Adrenal gland (tissue), 12 donors: ENCODE results near the gene ABCG2. TPM values are rescaled to one million over a fixed set of nuclear protein-coding genes. Genes with fewer than 3 reads are reported as not detected.

Experiments used
- DNase-seq, 7 donors: peaks; one replicate each; pipeline ENCODE4 v3.0.0-alpha.2; 2019 to 2020
- H3K27ac ChIP-seq, 5 donors: fragments of 200-600 bp; sonication (generic) in 4 of 5; 1 replicate in 3 of 5; 2 replicates in 2 of 5; pipeline versions ENCODE4 v1.5.1 to v1.8.0; 2016 to 2020; ENCODE audit warnings: mild to moderate bottlenecking in 1 of 5
- H3K27me3 ChIP-seq: fragments of 200-600 bp; 2 replicates; pipeline ENCODE4 v1.8.0; 2021
- H3K36me3 ChIP-seq, 2 donors: fragments of 200-600 bp; replicated peaks in 1 of 2; 1 replicate in 1 of 2; 2 replicates in 1 of 2; pipeline versions ENCODE4 v1.5.1 to v1.8.0; 2018 to 2022
- H3K4me1 ChIP-seq, 2 donors: fragments of 200-600 bp; replicated peaks in 1 of 2; 1 replicate in 1 of 2; 2 replicates in 1 of 2; pipeline versions ENCODE4 v1.5.1 to v1.8.0; 2018 to 2021
- H3K4me3 ChIP-seq, 4 donors: fragments of 200-600 bp; sonication (generic) in 3 of 4; one replicate each; pipeline ENCODE4 v1.5.1; 2016 to 2018
- H3K9me3 ChIP-seq, 3 donors: fragments of 200-600 bp; sonication (generic) in 1 of 3; replicated peaks in 1 of 3; 1 replicate in 2 of 3; 2 replicates in 1 of 3; pipeline versions ENCODE4 v1.5.1 to v1.8.0; 2016 to 2021
- POLR2A ChIP-seq, 2 donors: fragments of 450-650 bp; IDR thresholded peaks; one replicate each; pipeline ENCODE4 v1.6.1; 2017; ENCODE audit warnings: antibody characterized with exemption in 2 of 2, mild to moderate bottlenecking in 2 of 2, moderate library complexity in 1 of 2
- WGBS, 4 donors: extraction: QIAGEN DNeasy Blood & Tissue Kit in 2 of 4; methylation state at CpG; one replicate each; pipeline versions ENCODE4 v1.1.5 to v1.1.7; 2013 to 2017; 5-methylcytosine and 5-hydroxymethylcytosine counted together
- intact Hi-C, 2 donors: fragments of 100-400 bp; cut with DNase I; formaldehyde crosslinking; loops; one replicate each; pipeline versions ENCODE4 v1.14.1 to v1.15.0; 2022 to 2023
- polyA plus RNA-seq, 3 donors: library from polyadenylated mRNA; stranded (reverse); fragments of 200-250 nt in 2 of 3; fragments of 350-450 nt in 1 of 3; fragmentation: Illumina TruSeq in 1 of 3; extraction: RNeasy Lipid Tissue Mini Kit (QIAGEN cat#74804) in 1 of 3; gene quantifications; one replicate each; pipeline ENCODE4 v1.2.3, GENCODE V29; 2013 to 2014
- small RNA-seq, 2 donors: library from RNA; depleted of rRNA; stranded (forward); fragments of <200 nt; gene quantifications; one replicate each; pipeline ENCODE3, GENCODE V24; 2016
- total RNA-seq, 9 donors: library from RNA; depleted of rRNA in 4 of 9; stranded (reverse); fragments of >200 nt in 4 of 9; fragments of 120-200 nt in 1 of 9; fragmentation: NEBNext Ultra II Directional in 1 of 9; extraction: Animal tissue kit (Norgen Biotek cat#: 25700) in 1 of 9; gene quantifications; one replicate each; pipeline versions ENCODE4 v1.1.0 to v1.2.4, GENCODE V29; 2013 to 2023
- TF ChIP-seq, protein P1 (sequence below), 6 experiments: fragments of 450-650 bp in 4 of 6; fragments of 200-600 bp in 2 of 6; sonication (generic) in 1 of 6; IDR thresholded peaks; 1 replicate in 5 of 6; 2 replicates in 1 of 6; pipeline versions ENCODE4 v1.5.1 to v1.8.0; 2016 to 2021; ENCODE audit warnings: antibody characterized with exemption in 6 of 6, mild to moderate bottlenecking in 2 of 6, moderate library complexity in 1 of 6
- donor health status: healthy with polysubstance abuse.
- donor health status: Bipolar disorder and iron deficiency.
- donor health status: DM: yes; HTN: yes; CAD: no.
- donor health status: DM: no; HTN: no; CAD: no.
- donor health status: DM: no; HTN: no; CAD: no.
- donor health status: DM: yes; HTN: yes; CAD: no.

The ABCG2 gene
- total and polyA plus RNA-seq, 12 donors = 2.0 to 22.0 (median 6.4) TPM

DNA sequence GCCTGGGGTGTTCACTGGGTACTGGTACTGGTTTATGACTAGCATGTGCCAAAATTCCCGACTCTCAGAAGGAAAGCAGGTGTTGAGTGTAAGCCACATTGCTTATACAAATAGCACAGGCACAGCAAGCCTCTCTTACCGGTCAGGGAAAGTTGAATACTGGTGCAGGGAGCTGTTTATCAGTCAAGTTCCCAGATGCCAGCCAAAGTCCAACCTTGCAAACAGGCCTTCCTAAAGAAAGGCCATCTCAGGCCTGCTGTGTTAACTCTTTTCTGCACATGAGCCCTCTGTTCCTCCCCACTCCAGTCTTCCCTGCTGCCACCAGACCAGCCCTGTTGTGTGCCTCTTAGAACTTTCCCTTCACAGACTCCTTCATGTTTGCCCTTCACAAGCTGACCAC is 116.8 kb downstream of the ABCG2 start:
- WGBS, 4 donors = 87 to 100% (median 97%) methylated on average over 2 of the region's 2 CpGs
- no peak for DNase-seq
- intact Hi-C loops = no loop called here
- Histone ChIP-seq H3K9me3 (no peaks in the 10 kb centered on the region), H3K36me3 (peaks cover 0 to 93% of the 10 kb centered on the region in 2 donors), H3K27ac (no peak overlapping the region), H3K27me3 (no peaks in the 10 kb centered on the region), H3K4me1 (no peaks in the 10 kb centered on the region), H3K4me3 (no peak overlapping the region)
- TF ChIP-seq, protein P1, sequence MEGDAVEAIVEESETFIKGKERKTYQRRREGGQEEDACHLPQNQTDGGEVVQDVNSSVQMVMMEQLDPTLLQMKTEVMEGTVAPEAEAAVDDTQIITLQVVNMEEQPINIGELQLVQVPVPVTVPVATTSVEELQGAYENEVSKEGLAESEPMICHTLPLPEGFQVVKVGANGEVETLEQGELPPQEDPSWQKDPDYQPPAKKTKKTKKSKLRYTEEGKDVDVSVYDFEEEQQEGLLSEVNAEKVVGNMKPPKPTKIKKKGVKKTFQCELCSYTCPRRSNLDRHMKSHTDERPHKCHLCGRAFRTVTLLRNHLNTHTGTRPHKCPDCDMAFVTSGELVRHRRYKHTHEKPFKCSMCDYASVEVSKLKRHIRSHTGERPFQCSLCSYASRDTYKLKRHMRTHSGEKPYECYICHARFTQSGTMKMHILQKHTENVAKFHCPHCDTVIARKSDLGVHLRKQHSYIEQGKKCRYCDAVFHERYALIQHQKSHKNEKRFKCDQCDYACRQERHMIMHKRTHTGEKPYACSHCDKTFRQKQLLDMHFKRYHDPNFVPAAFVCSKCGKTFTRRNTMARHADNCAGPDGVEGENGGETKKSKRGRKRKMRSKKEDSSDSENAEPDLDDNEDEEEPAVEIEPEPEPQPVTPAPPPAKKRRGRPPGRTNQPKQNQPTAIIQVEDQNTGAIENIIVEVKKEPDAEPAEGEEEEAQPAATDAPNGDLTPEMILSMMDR (IDR thresholded peaks at IDR 0.05) = no peak
- TF ChIP-seq POLR2A (IDR thresholded peaks at IDR 0.05) = no peak

DNA sequence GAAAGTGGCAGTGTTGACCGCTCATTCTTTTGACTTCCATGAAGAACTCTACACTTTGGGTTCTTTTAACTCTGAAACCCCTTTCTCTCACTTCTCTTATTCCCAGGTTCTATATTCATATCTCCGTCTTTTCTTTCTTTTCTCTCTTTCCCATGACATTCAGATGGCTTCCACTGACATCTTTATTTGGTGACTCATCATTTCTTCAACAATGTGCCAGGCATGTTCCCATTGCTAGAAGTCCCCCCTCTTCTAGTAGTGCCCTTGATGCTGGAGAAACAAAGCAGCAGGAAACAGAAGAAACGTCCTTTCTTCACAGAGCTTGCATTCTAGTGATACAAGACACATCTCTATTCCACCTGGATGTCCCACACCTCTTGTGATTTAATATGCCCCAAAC is 117.7 kb downstream of the ABCG2 start:
- H3K4me3 ChIP-seq = no peak overlapping the region
- H3K27ac ChIP-seq = no peak overlapping the region
- no peaks in the 10 kb centered on the region for H3K27me3 ChIP-seq
- WGBS, 4 donors = 64 to 68% (median 66%) methylated on average over 3 of the region's 3 CpGs
- no peak for DNase-seq
- intact Hi-C loops = no loop called here
- H3K36me3 ChIP-seq = peaks cover 0 to 92% of the 10 kb centered on the region in 2 donors
- no peaks in the 10 kb centered on the region for H3K4me1 ChIP-seq
- TF ChIP-seq, protein P1 (IDR thresholded peaks at IDR 0.05) = no peak
- no peak for TF ChIP-seq POLR2A (IDR thresholded peaks at IDR 0.05)
- H3K9me3 ChIP-seq = no peaks in the 10 kb centered on the region

Small RNA genes within 50 kb of the gene (small RNA-seq; reads per million reads assigned to genes)
- 0 reads per million in 2 donors for gene RNU6-818P
- 0 reads per million in 2 donors for gene RNU6ATAC31P

Other genes starting within 250 kb of the ABCG2 start
- 10 to 100 TPM; 10.8 to 89.6 (median 37.2) TPM for gene SPP1, start 182.9 kb downstream of the ABCG2 start, total RNA-seq
- 100 to 1,000 TPM in 1 of 3 donors, 10 to 100 TPM in 1, 1 to 10 TPM in 1; 5.2 to 166 (median 51.6) TPM for gene SPP1, start 182.9 kb downstream of the ABCG2 start, polyA plus RNA-seq
- 10 to 100 TPM; 24.1 to 74.1 (median 39.8) TPM for gene PKD2, start 151.0 kb downstream of the ABCG2 start, total RNA-seq
- 10 to 100 TPM; 19.2 to 29.9 (median 23.8) TPM for gene PKD2, start 151.0 kb downstream of the ABCG2 start, polyA plus RNA-seq
- gene PPM1K, start 125.9 kb upstream of the ABCG2 start, total RNA-seq = 10 to 100 TPM; 18.7 to 53.5 (median 23.8) TPM
- gene PPM1K, start 125.9 kb upstream of the ABCG2 start, polyA plus RNA-seq = 10 to 100 TPM in 1 of 3 donors, 1 to 10 TPM in 2; 4.1 to 27.3 (median 4.7) TPM
- 10 to 100 TPM in 6 of 9 donors, 1 to 10 TPM in 3; 4.1 to 15.9 (median 12.4) TPM for gene HERC6, start 220.2 kb upstream of the ABCG2 start, total RNA-seq
- 10 to 100 TPM in 1 of 3 donors, 1 to 10 TPM in 2; 3.8 to 12.2 (median 6.8) TPM for gene HERC6, start 220.2 kb upstream of the ABCG2 start, polyA plus RNA-seq